T-helper 1 cell (primary cell): ENCODE measurements around the gene PDGFRB.
A peak's percentile ranks its signal among the peaks of the same experiment; 100 is the strongest.

Experiments
- DNase-seq, 5 donors: peaks; one replicate each; pipeline ENCODE4 v3.0.0-alpha.2; 2012 to 2020

Gene PDGFRB

DNA sequence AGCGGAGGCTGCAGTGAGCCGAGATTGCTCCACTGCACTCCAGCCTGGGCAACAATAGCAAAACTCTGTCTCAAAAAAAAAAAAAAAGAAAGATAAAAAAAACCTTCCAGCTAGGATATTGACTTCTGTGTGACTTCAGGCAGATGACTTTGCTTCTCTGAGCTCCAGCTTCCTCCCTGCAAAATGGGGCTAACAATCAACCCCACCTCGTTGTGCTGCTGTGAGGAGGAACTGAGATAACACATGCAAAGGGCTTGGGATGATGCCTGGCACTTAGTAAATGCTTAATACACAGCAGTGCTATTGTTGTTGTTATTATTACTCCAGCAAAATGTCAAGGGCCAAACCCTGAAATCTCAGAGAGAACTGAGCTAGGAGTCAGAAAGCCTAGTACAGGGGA is 7.4 kb upstream of the PDGFRB start:
- DNase-seq, result no peak

DNA sequence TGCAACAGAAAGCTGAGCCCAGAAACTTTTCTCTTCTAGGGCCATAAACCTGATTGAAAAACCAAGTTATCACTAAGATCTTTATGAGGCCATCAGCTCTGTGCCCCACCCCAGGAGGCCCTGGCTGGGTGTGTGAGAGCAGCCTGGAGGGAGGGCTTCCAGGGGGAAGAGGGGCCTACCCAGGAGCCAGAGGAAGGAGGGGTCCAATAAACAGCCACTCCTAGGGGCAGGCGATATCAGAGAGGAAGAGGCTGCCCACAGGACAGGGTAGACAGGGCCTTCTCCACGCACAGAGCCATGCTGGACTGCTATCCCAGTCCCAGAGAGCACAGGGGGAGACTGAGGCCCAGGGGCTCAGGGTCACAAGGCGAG is 6.5 kb upstream of the PDGFRB start:
- DNase-seq, result no peak

DNA sequence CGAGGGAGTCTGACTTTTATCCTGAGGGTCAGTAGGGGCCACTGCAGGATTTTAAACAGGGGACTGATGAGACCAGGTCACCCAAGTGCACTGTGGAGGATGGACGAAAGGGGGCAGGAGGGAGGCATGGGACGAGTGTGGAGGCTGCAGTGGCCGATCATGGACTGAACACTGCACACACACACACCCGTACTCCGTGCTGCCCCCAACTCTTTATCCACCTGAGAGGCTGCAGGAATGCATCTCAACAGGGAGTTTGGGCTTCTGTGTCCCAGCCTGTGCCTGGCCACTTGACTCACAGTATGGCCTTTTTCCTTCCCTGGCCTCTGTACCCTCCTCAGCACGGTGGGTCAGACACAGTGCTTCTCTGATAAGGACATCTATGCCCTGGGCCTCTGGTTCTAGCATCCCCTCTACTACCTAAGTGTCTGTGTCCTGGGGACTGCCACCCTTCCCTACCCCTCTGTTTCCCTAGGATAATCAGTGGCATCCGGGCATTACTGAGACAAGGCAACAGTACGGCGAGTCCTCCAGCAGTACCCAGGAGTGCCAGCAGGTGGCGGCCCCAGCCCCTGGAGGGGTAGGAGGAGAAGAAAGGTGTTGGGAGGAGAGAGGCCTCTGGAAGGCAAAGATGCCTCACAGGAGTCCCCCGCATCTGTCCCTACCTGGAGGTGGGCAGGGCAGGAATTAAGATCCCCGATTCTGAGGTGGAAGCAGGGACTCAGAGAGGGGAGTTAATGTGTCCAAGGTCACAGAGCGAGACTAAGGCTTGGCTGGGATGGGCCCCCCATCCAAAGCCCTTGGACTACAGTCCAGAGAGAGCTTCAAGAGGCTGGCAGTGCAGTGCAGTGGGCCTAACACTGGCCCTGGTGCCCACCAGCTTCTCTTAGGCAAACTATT is 5.8 kb upstream of the PDGFRB start:
- peak in 4 of 5 donors; percentile 47 to 62 (median 50) for DNase-seq

DNA sequence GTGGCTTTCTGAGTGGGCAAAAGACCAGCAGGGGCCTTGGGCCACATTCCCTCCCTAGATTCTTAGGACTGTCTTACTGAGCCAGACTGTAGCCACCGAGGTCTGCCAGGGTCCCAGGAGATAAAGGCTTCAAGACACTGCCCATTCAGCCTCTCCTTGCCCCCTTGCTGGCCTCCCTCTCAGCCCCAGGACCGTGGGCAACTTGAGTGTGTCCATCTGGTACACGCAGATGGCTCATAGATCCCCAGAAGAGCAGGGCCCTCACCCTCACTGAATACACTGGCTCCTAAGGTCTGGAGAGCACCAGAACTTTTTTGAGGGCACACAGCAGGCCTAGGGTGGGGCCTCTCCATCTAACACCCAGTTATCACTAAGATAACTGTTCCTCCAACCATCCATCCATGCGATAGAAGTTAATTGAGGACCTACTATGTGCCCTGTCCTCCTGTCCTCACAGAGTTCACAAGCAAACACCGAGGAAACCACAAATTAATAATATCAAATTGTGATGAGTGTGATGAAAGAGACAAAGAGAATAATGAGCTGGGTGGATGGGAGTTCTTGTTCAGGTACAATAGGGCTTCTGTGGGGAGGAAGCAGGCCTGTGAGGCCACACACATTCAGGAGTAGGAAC is 4.9 kb upstream of the PDGFRB start:
- no peak for DNase-seq

DNA sequence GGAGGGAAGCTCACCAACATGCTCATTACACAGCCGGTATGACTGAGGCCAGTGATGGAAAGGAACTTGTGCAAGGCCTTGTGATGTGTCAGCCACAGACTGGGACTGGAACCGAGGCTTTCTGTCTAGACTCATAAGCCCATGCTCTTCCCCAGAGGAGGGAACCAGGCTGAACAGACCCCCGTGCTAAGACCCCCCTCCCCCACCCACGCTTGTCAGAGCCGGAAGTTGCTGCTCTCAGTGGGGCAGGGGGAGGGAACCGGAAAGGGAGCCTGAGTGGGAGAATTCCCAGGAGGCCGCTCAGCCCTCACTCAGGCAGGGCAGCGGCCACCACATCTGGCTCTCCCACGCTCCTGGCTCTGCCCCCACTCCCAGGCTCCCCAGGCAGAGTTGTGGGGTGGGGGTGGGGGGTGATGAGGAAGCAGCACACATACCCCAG is 4.1 kb upstream of the PDGFRB start:
- no peak for DNase-seq

DNA sequence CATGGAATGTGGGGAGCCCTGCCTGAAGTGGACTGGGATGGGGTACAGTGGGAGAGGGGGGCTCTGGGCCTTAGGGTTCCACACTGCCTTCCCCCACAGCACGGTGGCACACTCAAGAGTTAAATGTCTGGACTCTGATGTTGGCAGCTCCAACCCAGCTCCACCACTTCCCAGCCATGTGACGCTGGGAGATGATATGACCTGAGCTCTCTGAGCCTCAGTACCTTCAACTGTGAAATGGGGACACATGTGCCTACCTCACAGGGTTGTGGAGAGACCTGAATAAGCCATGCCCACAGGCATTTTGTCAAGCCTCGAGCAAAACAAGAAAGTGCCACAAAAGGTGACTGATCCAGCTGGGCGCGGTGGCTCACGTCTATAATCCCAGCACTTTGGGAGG is 3.4 kb upstream of the PDGFRB start:
- no peak for DNase-seq

DNA sequence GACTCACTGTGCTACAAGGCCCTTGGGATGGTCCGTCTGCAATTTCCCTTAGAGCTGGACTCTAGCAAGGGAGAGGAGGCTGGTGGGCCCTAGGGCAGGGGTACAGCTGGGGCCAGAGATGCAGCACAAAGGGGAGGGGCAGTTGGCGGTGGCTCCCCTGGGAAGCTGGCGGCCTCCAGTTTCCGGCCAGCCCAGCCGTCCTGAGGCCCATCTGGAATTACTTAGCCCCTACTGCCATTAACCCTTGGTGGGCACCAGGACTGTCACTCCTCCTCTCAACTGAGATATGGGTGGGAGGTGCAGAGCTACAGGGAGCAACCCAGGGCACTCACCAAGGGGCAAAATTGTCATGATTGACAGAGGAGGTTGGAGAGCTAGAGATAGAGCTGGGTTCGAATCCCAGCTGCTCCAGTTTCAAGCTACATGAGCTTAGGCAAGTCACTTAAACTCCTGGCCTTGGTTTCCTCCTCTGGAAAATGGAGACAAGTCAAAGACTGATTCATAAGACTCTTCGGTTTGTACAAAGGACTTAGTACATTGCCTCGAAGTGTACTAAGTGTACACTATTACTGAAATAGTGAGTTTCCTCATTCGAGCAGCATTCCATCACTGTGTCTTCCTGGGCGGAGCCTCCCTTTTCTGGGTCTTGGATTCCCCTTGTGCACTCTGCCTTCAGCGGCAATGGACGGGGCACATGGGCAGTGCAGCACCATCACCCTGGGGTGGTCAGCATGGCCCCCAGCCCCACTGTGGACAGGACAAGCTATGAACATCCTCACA is 2.7 kb upstream of the PDGFRB start:
- DNase-seq, result no peak

DNA sequence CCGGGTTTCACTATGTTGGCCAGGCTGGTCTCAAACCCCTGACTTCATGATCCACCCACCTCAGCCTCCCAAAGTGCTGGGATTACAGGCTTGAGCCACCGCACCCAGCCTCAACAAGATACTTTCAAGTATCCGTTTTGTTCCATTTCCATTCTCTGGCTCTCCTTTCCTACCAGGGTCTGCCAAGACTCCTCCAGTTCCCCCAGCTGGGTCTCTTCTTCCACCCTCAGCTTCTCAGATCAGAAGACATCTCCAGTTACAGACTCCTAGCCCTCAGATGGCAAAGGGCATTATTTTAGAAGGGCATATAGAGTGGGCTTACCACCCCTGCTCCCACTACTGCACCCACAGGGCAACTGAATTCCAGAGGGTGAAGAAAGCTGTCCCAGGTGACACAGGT is 1.5 kb upstream of the PDGFRB start:
- no peak for DNase-seq

DNA sequence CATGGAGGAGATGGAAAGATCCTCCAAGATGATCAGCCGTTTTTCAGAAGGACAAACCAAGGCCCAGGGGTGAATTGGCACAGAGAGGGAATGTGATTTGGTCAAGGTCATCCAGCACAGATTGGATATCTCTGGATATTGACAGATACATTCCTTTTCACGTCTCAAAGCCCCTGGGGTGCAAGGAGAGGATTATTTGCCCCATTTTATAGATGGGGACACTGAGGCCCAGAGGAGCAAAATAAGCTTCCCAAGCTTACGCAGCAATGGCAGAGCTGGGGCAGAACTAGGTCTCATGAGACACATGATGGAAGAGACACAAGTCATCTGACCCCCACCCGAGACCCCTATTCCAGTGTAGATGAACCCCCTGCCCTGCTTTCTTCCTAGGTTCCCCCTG is 895 bp upstream of the PDGFRB start:
- DNase-seq, result no peak

DNA sequence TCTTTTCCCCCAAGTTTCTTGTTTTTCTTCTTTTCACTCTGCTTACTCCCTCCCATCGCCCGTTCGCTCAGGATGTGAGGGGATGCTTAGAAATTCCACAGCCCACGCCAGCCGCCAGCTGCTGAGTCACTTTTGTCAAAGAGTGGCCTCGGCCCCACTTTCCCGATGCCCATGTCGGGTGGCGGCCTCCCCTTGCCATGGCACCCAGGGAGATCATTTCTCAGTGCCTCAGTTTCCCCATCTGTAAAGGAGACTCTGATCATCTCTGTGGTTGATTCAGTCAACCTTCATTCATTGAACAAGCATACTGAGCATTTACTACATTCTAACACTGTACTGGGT is 353 bp upstream of the PDGFRB start:
- no peak for DNase-seq

DNA sequence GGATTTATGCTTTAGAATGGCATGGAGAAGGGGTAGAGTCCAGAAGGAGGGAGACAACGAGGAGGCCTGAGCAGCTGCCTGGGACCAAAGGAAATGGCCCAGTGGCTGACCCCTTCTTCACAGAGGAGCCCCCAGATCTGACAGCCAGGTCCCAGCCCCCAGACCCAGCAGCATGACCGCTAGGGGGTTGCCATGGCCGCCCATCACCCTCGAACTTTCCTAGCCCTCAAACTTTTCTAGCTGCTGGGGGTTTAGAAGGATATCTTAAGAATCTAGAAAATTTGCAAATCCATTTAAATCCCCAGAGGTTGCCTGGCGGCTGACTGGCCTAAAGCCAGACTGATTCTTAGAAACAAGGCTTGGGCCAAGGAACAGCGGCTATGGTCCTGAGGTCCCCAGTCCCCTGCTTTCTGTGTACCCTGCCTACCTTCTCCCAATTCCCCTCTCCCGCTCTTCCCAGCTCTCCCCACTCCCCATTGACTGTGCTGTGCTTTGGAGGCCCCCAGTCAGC is 972 bp downstream of the PDGFRB start:
- no peak for DNase-seq

DNA sequence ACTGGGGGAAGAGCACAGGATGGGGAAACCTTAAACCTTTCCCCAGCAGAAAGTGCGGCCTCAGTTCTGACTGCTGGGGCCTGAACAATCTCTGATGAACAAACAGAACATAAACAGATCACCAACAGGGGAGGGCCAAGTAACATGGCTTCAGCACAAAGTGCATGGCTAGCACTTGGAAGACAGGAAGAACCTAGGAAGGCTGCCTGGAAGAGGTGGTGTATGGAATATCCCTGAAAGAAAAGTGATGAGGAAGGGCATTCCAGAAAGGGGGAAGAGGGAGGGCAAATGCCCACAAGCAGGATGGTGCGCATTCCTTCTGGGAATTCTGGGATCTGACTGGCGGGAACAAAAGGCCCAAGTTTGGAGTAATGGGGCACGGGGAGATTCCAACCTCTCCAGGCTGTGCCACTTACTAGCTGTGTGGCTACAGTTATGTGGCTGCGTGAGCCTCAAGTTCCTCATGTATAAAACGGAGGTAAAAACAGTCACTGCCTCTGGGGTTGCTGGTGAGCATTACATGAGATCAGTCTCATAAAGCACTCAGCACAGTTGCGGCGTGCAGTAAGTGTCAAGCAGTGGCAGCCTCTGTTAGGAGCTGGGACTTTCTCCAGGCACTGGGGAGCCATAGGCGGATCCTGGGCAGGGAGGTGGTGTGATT is 1.6 kb downstream of the PDGFRB start:
- DNase-seq, result peak in 1 of 5 donors; percentile 27

DNA sequence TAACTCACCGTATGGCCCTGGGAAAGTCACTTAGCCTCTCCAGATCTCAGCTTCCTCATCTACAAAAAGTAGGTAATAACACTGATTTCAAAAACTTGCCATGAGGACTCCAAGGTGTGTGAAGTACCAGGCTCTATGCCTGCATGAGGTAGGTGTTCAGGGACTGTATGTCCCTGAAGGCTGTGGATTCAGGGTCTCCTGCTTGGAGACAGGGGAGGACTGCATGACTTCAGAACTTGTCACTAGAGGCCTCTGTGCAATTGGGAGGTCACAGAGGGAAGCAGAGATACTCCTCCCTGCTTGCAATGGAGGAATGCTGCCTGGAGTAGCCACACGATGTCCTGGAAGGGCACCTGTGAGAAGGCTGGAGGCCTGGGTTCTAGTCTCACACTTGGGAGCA is 2.2 kb downstream of the PDGFRB start:
- no peak for DNase-seq

DNA sequence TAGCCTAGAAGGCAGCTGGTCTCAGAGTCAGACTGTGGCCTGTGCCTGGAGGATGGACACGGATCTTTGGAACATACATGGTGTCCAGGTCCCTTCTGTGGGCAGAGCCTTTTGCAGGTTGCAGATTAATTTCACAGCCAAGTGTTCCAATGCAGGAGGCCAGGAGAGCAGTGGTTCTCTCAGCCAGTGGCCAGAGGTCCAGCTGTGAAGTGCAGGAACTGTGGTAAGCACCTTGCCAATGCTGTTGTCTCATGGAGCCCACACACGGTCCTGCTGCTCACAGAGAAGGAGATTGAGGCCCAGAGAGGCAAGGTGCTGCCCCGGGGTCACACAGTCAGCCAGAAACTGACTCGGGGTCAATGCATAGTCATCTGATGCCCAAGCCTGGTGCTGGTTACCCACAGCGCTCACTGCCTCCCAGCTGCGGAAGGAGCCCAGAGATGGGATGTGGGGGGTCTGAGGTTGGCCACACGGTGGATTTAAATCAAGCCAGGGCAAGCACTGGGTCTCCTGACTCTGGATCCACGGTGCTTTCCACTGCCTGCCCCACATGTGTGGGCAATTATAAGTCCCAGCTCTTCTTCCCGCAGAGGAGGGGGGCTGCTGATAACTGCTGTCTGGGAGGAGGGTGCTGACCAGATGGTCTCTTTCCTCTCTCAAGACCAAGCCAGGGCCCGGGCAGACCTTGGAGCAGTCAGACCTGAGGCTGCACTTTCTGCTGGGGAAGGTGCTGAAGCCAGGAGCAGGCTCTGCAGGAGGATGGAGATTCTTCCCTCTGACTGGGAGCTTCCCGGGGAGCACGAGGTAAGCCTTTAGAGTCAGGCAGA is 2.8 kb downstream of the PDGFRB start:
- DNase-seq, result no peak

DNA sequence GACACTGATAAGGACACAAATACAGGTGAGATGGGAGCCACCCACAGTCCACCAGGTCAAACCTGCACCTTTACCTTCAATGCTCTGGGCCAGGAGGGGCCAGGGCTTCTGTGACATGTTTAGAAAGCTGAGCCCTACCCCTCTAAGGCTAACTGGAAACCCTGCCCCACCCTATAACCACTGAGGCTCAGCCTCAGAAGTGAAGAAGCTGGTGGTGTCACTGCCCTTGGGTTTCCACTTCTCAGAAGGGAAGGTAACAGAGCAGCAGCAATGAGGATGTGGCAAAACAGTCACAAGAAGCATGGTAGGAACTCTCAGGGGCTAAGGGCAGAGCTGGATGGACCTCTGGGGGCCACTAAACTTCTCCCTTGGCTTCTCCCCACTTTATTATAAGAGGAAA is 6.0 kb downstream of the PDGFRB start:
- peak in 1 of 5 donors; percentile 71 for DNase-seq

DNA sequence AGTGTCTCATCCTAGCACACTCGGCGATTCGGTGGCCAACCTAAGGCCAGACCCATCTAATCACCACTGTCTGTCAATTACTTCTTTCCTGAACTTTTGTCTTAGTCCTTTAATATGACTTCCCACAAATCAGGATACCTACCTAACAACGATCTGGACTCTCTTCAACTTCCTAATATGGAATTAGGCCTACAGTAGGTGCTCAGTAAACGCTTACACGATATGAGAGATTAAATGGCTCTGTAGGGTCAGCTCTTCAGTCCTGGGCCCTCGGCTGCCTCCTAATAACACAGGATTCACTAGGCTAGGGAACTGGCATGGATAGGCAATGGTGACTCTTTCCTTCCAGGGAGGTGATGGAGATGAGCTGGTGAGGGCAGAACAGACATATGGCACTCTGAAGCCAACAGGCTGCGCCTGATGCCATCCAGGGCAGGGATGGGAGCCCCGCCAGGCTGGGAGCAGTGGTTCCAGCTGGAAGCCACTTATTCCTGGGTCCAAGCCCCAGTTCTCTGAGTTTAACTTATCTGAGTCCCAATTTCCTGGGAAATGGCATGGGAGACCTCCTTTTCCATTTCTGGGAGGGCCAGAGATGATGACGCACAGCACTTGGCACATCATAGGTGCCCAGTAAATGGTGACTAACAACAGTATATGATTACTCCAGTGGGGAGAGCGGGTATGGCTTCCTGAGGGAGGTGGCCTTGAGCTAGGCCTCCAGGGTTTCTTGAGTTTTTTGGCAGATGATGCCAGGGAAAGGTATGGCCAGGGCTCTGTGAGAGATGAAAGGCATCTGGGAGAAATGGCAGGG is 7.3 kb downstream of the PDGFRB start:
- DNase-seq, result no peak

DNA sequence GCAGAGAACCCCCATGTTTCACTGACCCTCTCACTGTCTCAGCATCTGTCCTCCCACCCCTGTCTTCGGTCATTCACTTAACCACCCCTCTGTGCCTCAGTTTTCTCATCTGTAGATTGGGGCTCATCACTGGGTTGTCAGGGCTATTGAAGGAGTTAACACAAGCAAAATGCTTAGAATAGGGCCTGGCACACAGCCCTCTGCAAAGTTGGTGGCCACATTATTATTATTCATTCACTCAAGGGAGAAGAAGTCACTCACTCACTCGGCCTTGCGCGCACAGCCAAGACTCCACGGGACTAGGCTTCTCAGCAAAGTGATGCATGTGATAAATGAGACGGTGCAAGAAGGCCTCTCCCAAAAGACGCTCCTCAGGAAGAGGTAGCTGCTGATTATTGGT is 8.0 kb downstream of the PDGFRB start:
- DNase-seq, result no peak

DNA sequence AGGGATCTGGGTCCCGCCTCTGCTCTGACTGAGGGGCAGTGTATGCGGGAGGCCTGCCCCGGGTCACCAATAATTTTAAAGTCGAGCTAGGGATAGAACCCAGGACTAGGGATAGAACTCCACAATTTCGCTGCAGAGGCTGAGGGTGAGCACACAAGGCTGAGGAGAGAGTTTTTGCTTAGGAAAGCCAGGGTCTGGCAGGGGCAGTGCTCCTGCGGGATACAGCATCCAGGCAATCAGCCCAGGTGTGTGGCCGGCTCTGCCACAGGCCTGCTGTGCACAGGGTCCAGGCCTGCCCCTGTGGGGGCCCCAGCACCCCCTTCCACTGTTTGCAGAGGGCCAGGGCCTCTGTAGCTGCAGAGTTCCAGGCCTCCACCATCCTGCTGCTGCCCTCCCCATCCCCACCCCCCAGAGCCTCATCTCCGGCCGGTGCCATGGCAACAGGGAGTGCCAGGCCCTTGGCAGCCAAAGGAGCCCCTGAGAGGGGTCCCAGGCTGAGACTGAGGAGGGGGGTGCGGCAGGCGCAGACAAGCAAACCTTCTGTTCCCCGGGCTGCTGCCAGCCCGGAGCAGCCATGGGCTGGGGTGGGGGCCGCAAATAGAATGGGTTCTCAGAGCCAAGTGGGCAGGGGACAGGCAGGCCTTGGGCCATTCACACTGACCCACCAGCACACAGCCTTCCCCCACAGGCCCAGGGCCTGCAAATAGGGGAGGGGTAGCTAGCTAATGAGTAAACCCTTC is 8.6 kb downstream of the PDGFRB start:
- DNase-seq, result no peak

DNA sequence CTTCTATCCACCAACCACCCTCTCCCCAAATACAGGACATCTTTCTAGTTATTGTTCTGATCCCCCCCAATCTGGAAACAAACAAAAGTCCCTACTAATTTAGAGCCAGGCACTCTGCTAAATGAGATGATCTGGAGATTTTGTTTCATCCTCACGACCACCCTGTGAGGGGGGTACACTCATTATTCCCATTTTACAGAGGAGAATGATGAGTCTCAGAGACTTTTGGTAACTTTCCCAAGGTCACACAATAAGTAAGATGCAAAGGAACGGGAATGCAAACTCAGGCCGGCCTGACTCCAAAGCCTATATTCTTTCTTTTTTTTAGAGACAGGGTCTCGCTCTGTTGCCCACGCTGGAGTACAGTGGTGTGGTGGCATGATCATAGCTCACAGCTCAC is 9.4 kb downstream of the PDGFRB start:
- no peak for DNase-seq

DNA sequence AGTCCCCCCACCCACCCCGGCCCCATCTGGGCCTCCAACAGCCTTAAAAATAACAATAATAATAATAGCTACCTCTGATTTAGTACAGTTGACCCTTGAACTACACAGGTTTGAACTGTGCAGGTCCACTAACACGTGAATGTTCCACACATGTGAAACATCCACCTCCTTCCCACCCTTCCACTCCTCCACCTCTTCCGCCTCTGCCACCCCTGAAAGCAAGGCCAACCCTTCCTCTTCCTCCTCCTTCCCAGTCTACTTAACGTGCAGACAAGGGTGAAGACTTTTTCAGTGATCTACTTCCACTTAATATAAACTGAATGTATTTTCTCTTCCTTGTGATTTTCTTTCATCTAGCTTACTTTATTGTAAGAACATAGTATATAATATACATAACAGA is 10.8 kb downstream of the PDGFRB start:
- no peak for DNase-seq
